Astrocyte of the cerebellum (primary cell): ENCODE measurements around the gene CDKAL1.

Experiments
- DNase-seq: peaks from one replicate; pipeline ENCODE4 v3.0.0-alpha.2; 2011; ENCODE audit warnings: low read depth
- H3K4me3 ChIP-seq: 2 replicates; pipeline ENCODE4 v1.5.1; 2011; ENCODE audit warnings: mild to moderate bottlenecking, low read depth, low read length, moderate library complexity
- in situ Hi-C: cut with HindIII; loops from 2 replicates; pipeline ENCODE4 v1.10.0; 2017; ENCODE audit warnings: low sequenced_read_pairs
- TF ChIP-seq, protein P1 (sequence below): IDR thresholded peaks from 2 replicates; pipeline ENCODE4 v1.5.1; 2012; ENCODE audit warnings: low read length, low read depth, moderate library complexity, mild to moderate bottlenecking; ENCODE audit errors: missing control alignments

The CDKAL1 gene

DNA sequence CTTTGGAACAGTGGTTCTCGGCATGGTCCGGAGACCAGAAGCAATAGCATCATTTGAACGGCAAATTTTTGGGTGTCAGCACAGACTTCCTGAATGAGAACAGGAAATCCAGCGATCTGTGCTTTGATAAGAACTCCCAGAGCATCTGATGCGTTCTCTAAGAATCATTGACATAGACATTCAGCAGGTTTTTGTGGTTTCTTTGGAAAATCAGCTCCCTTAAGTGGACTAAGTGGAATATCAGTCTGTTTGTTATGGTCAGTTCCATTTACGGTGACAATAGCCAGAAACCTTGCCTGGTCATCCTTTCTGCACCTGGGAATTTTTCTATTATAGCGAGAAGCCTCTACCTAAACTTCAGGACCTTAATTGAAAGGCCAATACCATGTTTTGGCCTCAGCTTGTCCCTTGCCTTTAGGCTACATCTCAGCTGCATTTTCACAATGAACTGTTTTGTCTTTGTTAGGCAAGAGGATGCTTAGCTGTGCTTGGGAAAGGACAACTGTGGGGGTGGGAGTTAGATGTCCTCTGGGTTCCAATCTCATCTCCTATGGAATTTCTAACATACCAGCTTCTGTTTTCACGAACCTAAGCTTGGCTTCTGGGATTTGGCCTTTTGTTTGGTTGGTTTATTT is 299.7 kb downstream of the CDKAL1 start:
- no peak overlapping the region for H3K4me3 ChIP-seq
- in situ Hi-C loops = no loop called here
- TF ChIP-seq, protein P1, sequence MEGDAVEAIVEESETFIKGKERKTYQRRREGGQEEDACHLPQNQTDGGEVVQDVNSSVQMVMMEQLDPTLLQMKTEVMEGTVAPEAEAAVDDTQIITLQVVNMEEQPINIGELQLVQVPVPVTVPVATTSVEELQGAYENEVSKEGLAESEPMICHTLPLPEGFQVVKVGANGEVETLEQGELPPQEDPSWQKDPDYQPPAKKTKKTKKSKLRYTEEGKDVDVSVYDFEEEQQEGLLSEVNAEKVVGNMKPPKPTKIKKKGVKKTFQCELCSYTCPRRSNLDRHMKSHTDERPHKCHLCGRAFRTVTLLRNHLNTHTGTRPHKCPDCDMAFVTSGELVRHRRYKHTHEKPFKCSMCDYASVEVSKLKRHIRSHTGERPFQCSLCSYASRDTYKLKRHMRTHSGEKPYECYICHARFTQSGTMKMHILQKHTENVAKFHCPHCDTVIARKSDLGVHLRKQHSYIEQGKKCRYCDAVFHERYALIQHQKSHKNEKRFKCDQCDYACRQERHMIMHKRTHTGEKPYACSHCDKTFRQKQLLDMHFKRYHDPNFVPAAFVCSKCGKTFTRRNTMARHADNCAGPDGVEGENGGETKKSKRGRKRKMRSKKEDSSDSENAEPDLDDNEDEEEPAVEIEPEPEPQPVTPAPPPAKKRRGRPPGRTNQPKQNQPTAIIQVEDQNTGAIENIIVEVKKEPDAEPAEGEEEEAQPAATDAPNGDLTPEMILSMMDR = no peak
- DNase-seq = no peak

DNA sequence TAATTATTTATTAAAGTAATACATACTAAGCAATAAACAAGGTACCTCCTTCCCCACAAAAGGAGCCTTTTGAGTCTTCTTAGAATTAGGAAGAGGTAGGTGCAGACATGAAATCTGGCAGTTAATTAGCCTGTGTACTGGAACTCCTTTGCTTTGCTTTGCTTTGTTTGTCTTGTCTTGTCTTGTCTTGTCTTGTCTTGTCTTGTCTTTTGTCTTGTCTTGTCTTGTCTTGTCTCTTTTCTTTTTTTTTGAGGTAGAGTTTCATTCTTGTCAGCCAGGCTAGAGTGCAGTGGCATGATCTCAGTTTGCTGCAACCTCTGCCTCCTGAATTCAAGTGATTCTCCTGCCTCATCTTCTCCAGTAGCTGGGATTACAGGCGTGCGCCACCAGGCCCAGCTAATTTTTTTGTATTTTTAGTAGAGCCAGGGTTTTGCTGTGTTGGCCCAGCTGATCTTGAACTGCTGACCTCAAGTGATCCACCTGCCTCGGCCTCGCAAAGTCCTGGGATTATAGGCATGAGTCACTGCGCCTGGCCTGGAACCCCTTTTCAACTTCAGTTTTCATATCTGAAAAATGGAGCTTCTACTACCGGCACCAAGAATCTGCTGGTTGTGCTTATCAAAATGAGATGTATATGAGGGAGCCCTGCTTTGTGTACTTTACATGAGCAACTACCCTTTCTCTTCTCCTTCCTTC is 301.2 kb downstream of the CDKAL1 start:
- DNase-seq = no peak
- TF ChIP-seq, protein P1 = no peak
- H3K4me3 ChIP-seq = no peak overlapping the region
- in situ Hi-C loops = no loop called here

- no peak for DNase-seq
- no peak overlapping the region for H3K4me3 ChIP-seq
- TF ChIP-seq, protein P1 = no peak
- in situ Hi-C loops = no loop called here
These were observed 302.9 kb downstream of the CDKAL1 start for GRCh38 chr6:20837189-20837588.

- H3K4me3 ChIP-seq = no peak overlapping the region
- TF ChIP-seq, protein P1 = no peak
- in situ Hi-C loops = no loop called here
- DNase-seq = no peak
These were observed 303.9 kb downstream of the CDKAL1 start for GRCh38 chr6:20838113-20838512.

- TF ChIP-seq, protein P1 = no peak
- in situ Hi-C loops = no loop called here
- DNase-seq = no peak
- H3K4me3 ChIP-seq = no peak overlapping the region
These were observed 305.4 kb downstream of the CDKAL1 start for GRCh38 chr6:20839630-20840029.

DNA sequence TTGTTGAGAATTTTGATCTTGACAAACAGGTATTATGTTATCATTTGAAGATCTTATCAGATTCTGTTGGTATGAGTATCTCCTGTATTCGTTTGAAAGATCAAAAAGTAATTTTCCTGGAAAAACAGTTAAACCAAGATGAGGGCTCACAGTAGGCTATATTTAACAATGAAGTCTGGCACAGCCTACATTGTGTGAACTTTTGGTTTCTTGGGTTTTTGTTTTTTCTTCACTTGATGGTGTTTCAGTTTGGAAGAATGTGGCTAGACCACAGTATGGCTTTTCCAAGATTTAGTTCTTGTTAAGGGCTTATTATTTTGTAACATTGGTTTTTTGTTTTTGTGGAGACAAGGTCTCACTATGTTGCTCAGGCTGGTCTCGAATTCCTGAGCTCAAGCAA is 306.4 kb downstream of the CDKAL1 start:
- in situ Hi-C loops = no loop called here
- DNase-seq = peak; percentile 78
- no peak overlapping the region for H3K4me3 ChIP-seq
- TF ChIP-seq, protein P1 = no peak
